CD4-positive, alpha-beta memory T cell (primary cell): ENCODE measurements around the gene ZNF134. TPM values are rescaled to one million over a fixed set of nuclear protein-coding genes. Genes with fewer than 3 reads are reported as not detected.

ENCODE experiments used
- CTCF ChIA-PET: fragments of 350-600 bp; sonication (Branson Sonifier 250); formaldehyde crosslinking; loops from one replicate; lab custom pipeline; 2021; ENCODE audit warnings: inconsistent platforms; ENCODE audit not compliant: partially characterized antibody; lab: Charles Lee
- POLR2A ChIA-PET: fragments of 350-600 bp; sonication (Branson Sonifier 250); formaldehyde crosslinking; loops from one replicate; lab custom pipeline; 2021; ENCODE audit not compliant: partially characterized antibody; lab: Charles Lee
- DNase-seq, 5 donors: peaks; one replicate each; pipeline versions ENCODE4 v3.0.0 to v3.0.0-alpha.2; 2020 to 2022; ENCODE audit warnings: mixed read lengths in 1 of 5
- H3K27ac ChIP-seq: one replicate; pipeline ENCODE4 v1.7.0; 2013; ENCODE audit warnings: low read depth, low read length
- H3K27me3 ChIP-seq: 2 replicates; pipeline ENCODE4 v1.7.0; 2013; ENCODE audit warnings: mild to moderate bottlenecking, low read length, moderate library complexity; ENCODE audit not compliant: insufficient read depth
- H3K36me3 ChIP-seq: 2 replicates; pipeline ENCODE4 v1.7.0; 2013; ENCODE audit warnings: mild to moderate bottlenecking, low read length, moderate library complexity; ENCODE audit not compliant: insufficient read depth
- H3K4me1 ChIP-seq: 2 replicates; pipeline ENCODE4 v1.7.0; 2013; ENCODE audit warnings: mild to moderate bottlenecking, low read length, moderate library complexity; ENCODE audit not compliant: insufficient read depth
- H3K4me3 ChIP-seq, 2 donors: one replicate each; pipeline ENCODE4 v1.7.0; 2013; ENCODE audit warnings: low read length in 2 of 2, mild to moderate bottlenecking in 1 of 2
- H3K9me3 ChIP-seq, 2 donors: one replicate each; pipeline ENCODE4 v1.7.0; 2013; ENCODE audit warnings: low read length in 2 of 2, control low read depth in 1 of 2; ENCODE audit not compliant: control insufficient read depth in 1 of 2
- H3K27ac Mint-ChIP-seq, 7 donors: one replicate each; pipeline ENCODE4 v1.8.0; 2020 to 2021; ENCODE audit warnings: mixed read lengths in 7 of 7, mild to moderate bottlenecking in 6 of 7, inconsistent platforms in 3 of 7, moderate library complexity in 3 of 7
- H3K27me3 Mint-ChIP-seq, 2 donors: one replicate each; pipeline ENCODE4 v1.8.0; 2020 to 2021; ENCODE audit warnings: mixed read lengths in 2 of 2
- H3K36me3 Mint-ChIP-seq, 2 donors: one replicate each; pipeline ENCODE4 v1.8.0; 2020 to 2021; ENCODE audit warnings: mixed read lengths in 2 of 2, inconsistent platforms in 1 of 2, mild to moderate bottlenecking in 1 of 2
- H3K4me1 Mint-ChIP-seq, 4 donors: one replicate each; pipeline ENCODE4 v1.8.0; 2020 to 2021; ENCODE audit warnings: mixed read lengths in 4 of 4, mild to moderate bottlenecking in 1 of 4
- H3K4me3 Mint-ChIP-seq, 8 donors: one replicate each; pipeline ENCODE4 v1.8.0; 2020 to 2021; ENCODE audit warnings: mixed read lengths in 8 of 8, mild to moderate bottlenecking in 7 of 8, moderate library complexity in 6 of 8, inconsistent platforms in 3 of 8
- H3K9me3 Mint-ChIP-seq, 8 donors: one replicate each; pipeline ENCODE4 v1.8.0; 2020 to 2021; ENCODE audit warnings: mixed read lengths in 8 of 8, mild to moderate bottlenecking in 5 of 8, inconsistent platforms in 3 of 8, moderate library complexity in 1 of 8
- intact Hi-C: fragments of 100-400 bp; cut with micrococcal nuclease; formaldehyde crosslinking; loops from one replicate; pipeline ENCODE4 v1.15.1; 2023
- polyA plus RNA-seq, 2 donors: library from polyadenylated mRNA; unstranded; fragments of 300-500 nt; fragmentation: Illumina TruSeq; gene quantifications; one replicate each; pipeline ENCODE4 v1.2.3, GENCODE V29; 2021
- total RNA-seq, 2 experiments: library from RNA; stranded (reverse); gene quantifications; one replicate each; pipeline ENCODE4 v1.2.3, GENCODE V29; 2021

The ZNF134 gene
- 10 to 100 TPM; 32.1 to 32.3 TPM for total RNA-seq
- polyA plus RNA-seq, result 10 to 100 TPM in 1 of 2 donors, 1 to 10 TPM in 1; 8.9 to 12.7 TPM

DNA sequence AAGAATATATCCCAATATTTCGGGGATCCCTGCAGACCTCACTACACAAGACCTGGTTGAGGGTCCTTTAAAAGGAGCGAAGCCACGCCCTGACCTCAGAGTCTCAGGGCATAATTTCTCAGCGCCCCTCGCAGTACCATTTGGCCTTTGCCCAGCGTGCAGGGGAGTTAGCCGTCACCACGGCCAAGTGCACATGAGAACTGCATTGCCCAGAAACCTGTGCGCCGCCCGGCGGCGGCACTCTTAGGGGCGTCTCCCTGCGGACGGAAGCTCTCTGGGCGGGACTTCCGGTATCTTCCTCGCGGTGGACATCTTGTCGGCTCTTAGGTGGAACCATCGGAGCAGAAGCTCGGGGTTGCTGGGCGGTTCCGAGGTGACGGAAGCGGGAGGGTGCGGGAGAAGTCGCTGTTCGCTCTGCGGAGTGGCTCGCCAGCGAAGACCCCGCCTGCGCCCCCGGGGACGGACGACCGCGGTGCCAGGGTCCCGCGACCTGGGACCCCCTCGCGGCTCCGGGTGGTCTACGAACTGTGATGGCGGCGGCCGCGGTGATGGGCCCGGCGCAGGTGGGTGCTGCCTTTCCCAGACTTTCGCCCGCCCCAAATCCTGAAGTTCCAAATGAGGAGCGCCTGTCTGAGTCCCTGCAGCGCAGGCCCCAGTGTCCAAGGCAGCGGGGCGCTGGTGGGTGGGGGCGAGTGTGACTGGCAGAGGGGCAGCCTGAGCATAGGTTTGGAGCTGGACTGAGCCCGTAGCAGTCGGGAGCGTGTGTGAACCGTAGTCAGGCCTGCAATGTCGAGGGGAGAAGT lies at the start of gene ZNF134:
TSS of gene ZNF134 (plus strand) at position 302 of the 803 bp plus-strand sequence. CDS start 5,227 bp downstream, outside the sequence.
- peak within 1 kb of the TSS; percentile 57 to 90 (median 88) for H3K27ac Mint-ChIP-seq
- no peaks in the 10 kb centered on the region for H3K27me3 ChIP-seq
- H3K9me3 Mint-ChIP-seq, result peaks cover 10 to 75% (median 68%) of the 10 kb centered on the region in 8 donors
- peaks cover 48 to 62% of the 10 kb centered on the region in 2 donors for H3K36me3 Mint-ChIP-seq
- H3K27me3 Mint-ChIP-seq, result no peaks in the 10 kb centered on the region
- CTCF ChIA-PET, result interaction anchor here (1.1 kb wide), 1 partner anchor 113 kb away, joined by 3 read pairs; the partner anchor contains the start of gene ZNF671
- intact Hi-C loops, result loop anchor here (1.0 to 2.0 kb wide), 6 partner anchors 15 to 388 kb away; partner anchors contain the start of genes ZNF17, ZNF211, ZNF416 and ZNF530
- peak within 1 kb of the TSS; percentile 78 to 92 for H3K4me3 ChIP-seq
- H3K36me3 ChIP-seq, result peaks cover 37% of the 10 kb centered on the region
- H3K27ac ChIP-seq, result peak within 1 kb of the TSS; percentile 58
- H3K4me3 Mint-ChIP-seq, result peak within 1 kb of the TSS; percentile 89 to 94 (median 92)
- peaks cover 17 to 42% (median 32%) of the 10 kb centered on the region in 4 donors for H3K4me1 Mint-ChIP-seq
- POLR2A ChIA-PET, result interaction anchor here (0.7 to 1.9 kb wide), 12 partner anchors 13 to 569 kb away, joined by 3 to 16 read pairs (median 4); partner anchors contain the start of genes ZIK1, ZNF211, ZNF274 and ZNF416
- peaks cover 18% of the 10 kb centered on the region for H3K4me1 ChIP-seq
- DNase-seq, result peak; percentile 86 to 88 (median 87)
- H3K9me3 ChIP-seq, result peaks cover 12 to 46% of the 10 kb centered on the region in 2 donors

- H3K4me3 Mint-ChIP-seq, result no peak overlapping the region
- intact Hi-C loops, result loop anchor here (10.0 kb wide), 1 partner anchor 462 kb away; no protein-coding TSS in a partner anchor
- no peaks in the 10 kb centered on the region for H3K4me1 Mint-ChIP-seq
- Histone ChIP-seq H3K4me3 (no peak overlapping the region), H3K4me1 (no peaks in the 10 kb centered on the region), H3K36me3 (no peaks in the 10 kb centered on the region), H3K27ac (no peak overlapping the region), H3K9me3 (peaks cover 11 to 60% of the 10 kb centered on the region in 2 donors), H3K27me3 (no peaks in the 10 kb centered on the region)
- no peaks in the 10 kb centered on the region for H3K27me3 Mint-ChIP-seq
- peaks cover 15 to 35% of the 10 kb centered on the region in 2 donors for H3K36me3 Mint-ChIP-seq
- H3K27ac Mint-ChIP-seq, result no peak overlapping the region
- CTCF ChIA-PET, result no interaction called here
- peaks cover 0 to 96% (median 90%) of the 10 kb centered on the region in 8 donors for H3K9me3 Mint-ChIP-seq
- no peak for DNase-seq
- POLR2A ChIA-PET, result no interaction called here
These were observed 47.4 kb upstream of the ZNF134 start for GRCh38 chr19:57566396-57567265.

DNA sequence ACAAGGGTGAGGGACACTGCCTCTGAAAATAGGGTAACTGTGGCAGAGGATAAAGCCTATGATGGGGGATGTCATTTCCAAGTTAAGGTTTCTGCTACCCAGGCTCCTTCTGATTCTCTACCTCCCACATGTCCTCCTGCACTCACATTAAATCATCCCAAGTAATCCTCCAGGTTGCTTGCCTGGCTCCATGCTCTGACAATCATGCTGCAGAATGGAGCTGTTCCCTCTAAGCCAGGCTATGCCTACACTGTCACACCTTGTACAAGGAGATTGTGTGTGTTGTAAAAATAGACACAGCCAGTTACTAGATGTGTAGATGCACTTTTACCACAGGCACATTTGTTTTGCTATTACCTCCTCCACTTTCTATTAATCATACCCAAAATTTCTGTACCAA lies 43.3 kb upstream of the ZNF134 start:
- Histone ChIP-seq H3K27ac (no peak overlapping the region), H3K9me3 (peaks cover 5 to 91% of the 10 kb centered on the region in 2 donors), H3K4me3 (no peak overlapping the region), H3K4me1 (no peaks in the 10 kb centered on the region), H3K27me3 (no peaks in the 10 kb centered on the region), H3K36me3 (peaks cover 31% of the 10 kb centered on the region)
- H3K36me3 Mint-ChIP-seq, result peaks cover 42 to 63% of the 10 kb centered on the region in 2 donors
- H3K9me3 Mint-ChIP-seq, result peaks cover 0 to 97% (median 92%) of the 10 kb centered on the region in 8 donors
- no peak overlapping the region for H3K4me3 Mint-ChIP-seq
- no peaks in the 10 kb centered on the region for H3K4me1 Mint-ChIP-seq
- no peaks in the 10 kb centered on the region for H3K27me3 Mint-ChIP-seq
- ChIA-PET POLR2A (no interaction called here), CTCF (no interaction called here)
- intact Hi-C loops, result no loop called here
- no peak overlapping the region for H3K27ac Mint-ChIP-seq
- no peak for DNase-seq

DNA sequence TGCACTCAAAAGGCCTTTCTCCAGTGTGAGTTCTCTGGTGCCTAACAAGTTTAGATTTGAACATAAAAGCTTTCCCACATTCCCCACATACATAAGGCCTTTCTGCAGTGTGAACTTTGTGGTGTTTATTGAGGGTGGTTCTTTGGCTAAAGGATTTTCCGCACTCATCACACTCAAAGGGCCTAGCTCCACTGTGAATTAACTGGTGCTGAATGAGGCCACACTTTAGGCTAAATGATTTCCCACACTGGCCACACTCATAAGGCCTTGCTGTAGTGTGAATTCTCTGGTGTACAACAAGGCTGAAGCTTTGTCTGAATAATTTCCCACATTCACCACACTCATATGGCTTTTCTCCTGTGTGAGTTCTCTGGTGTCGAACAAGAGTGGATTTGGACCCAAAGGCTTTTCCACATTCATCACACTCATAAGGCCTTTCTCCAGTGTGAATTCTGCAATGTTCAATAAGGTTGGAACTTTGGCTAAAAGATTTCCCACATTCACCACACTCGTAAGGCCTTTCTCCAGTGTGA lies 41.6 kb upstream of the ZNF134 start:
- peaks cover 2% of the 10 kb centered on the region for H3K4me1 ChIP-seq
- intact Hi-C loops, result no loop called here
- Mint-ChIP-seq H3K4me3 (no peak overlapping the region), H3K27ac (no peak overlapping the region), H3K9me3 (peaks cover 7 to 94% (median 92%) of the 10 kb centered on the region in 8 donors), H3K36me3 (peaks cover 56 to 73% of the 10 kb centered on the region in 2 donors), H3K27me3 (no peaks in the 10 kb centered on the region), H3K4me1 (peaks cover 4 to 11% (median 8%) of the 10 kb centered on the region in 4 donors)
- no peaks in the 10 kb centered on the region for H3K27me3 ChIP-seq
- H3K36me3 ChIP-seq, result peaks cover 39% of the 10 kb centered on the region
- CTCF ChIA-PET, result no interaction called here
- no peak for DNase-seq
- H3K27ac ChIP-seq, result no peak overlapping the region
- H3K4me3 ChIP-seq, result no peak overlapping the region
- H3K9me3 ChIP-seq, result peaks cover 2 to 84% of the 10 kb centered on the region in 2 donors
- POLR2A ChIA-PET, result no interaction called here

DNA sequence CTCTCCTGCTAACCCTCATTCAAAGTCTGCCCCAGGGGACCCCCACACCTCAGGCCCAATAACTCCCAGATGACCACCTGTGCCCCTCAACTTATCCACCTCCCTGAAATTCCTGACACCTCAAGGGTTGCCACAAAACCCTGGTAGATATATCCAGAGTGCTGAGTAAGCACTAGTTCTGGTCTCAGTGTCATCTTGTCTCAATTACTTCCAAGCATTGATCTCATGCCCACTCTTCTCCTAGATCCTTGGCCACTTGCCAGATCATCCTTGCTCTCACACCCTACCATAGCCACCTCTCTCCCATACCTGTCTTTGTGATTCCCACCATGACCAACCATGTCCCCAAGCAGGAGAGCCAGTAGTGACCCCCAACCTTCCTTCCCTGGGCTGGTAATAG lies 37.4 kb upstream of the ZNF134 start:
- H3K36me3 Mint-ChIP-seq, result peaks cover 65 to 66% of the 10 kb centered on the region in 2 donors
- no peaks in the 10 kb centered on the region for H3K27me3 Mint-ChIP-seq
- H3K4me3 Mint-ChIP-seq, result peak overlapping the region in 6 of 8 donors; percentile 29 to 67 (median 57)
- H3K4me1 ChIP-seq, result peaks cover 17% of the 10 kb centered on the region
- CTCF ChIA-PET, result no interaction called here
- no peak for DNase-seq
- H3K9me3 Mint-ChIP-seq, result peaks cover 7 to 78% (median 71%) of the 10 kb centered on the region in 8 donors
- H3K27me3 ChIP-seq, result no peaks in the 10 kb centered on the region
- H3K4me3 ChIP-seq, result no peak overlapping the region
- peaks cover 0 to 50% of the 10 kb centered on the region in 2 donors for H3K9me3 ChIP-seq
- no peak overlapping the region for H3K27ac ChIP-seq
- H3K36me3 ChIP-seq, result peaks cover 39% of the 10 kb centered on the region
- POLR2A ChIA-PET, result interaction anchor here (0.6 to 1.0 kb wide), 2 partner anchors 170 to 405 kb away, joined by 3 read pairs; partner anchors contain the start of gene ZNF776
- H3K27ac Mint-ChIP-seq, result peak overlapping the region in 2 of 7 donors; percentile 37 to 47
- peaks cover 17 to 34% (median 19%) of the 10 kb centered on the region in 4 donors for H3K4me1 Mint-ChIP-seq
- intact Hi-C loops, result no loop called here

DNA sequence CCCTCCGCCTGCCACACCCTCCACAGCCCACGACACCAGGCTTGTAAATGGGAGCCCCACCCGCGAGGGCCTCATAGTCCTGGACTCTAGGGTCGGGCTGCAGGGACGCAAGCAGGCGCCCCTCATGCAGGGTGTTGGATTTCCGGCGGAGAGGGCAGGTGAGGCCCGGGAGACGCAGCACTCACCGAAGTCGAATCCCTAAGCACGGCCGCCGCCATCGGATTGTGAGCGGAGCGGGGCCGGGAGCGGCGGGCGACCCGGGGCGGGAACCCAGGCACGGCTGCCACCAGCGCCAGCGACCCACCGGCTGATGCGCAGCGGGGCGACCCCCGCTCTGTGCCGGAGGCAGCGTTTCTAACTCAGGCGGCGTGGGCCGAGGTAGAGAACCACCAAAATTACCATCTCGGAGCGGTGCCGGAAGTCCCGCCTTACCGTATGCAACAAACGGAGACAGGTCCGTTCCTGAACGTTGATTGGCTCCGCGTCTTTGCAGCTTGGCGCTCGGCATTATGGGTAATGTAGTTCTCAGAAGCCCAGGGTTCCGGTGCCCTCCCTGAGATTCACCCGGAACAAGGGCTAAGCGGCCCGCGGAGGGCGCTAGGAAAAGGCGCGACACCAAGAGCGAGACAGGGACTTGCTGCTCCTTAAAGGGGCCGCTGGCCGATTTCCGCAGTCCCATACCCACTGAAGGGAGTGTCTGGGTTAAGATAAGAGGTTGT lies 35.4 kb upstream of the ZNF134 start, which contains the start of gene ZNF416:
TSS of gene ZNF416 (minus strand) at position 425 of the 719 bp plus-strand sequence. CDS start at position 218, 207 bp downstream.
- peaks cover 7 to 65% (median 60%) of the 10 kb centered on the region in 8 donors for H3K9me3 Mint-ChIP-seq
- peaks cover 17 to 36% (median 20%) of the 10 kb centered on the region in 4 donors for H3K4me1 Mint-ChIP-seq
- ChIA-PET POLR2A (interaction anchor here (0.6 to 1.3 kb wide), 10 partner anchors 12 to 604 kb away, joined by 3 to 7 read pairs (median 4); partner anchors contain the start of genes ZNF134, ZNF274, ZNF329 and ZNF548), CTCF (no interaction called here)
- H3K27me3 Mint-ChIP-seq, result no peaks in the 10 kb centered on the region
- peaks cover 27% of the 10 kb centered on the region for H3K36me3 ChIP-seq
- no peaks in the 10 kb centered on the region for H3K27me3 ChIP-seq
- peak within 1 kb of the TSS; percentile 68 for H3K27ac ChIP-seq
- H3K36me3 Mint-ChIP-seq, result peaks cover 49% of the 10 kb centered on the region in 2 donors
- peaks cover 24% of the 10 kb centered on the region for H3K4me1 ChIP-seq
- peak within 1 kb of the TSS; percentile 78 to 92 (median 86) for H3K27ac Mint-ChIP-seq
- DNase-seq, result peak; percentile 94 to 98 (median 97)
- H3K4me3 ChIP-seq, result peak within 1 kb of the TSS; percentile 53 to 73
- H3K4me3 Mint-ChIP-seq, result peak within 1 kb of the TSS; percentile 84 to 88 (median 88)
- intact Hi-C loops, result loop anchor here (1.0 to 2.0 kb wide), 11 partner anchors 19 to 576 kb away; partner anchors contain the start of genes TRAPPC2B, ZNF134, ZNF211 and ZNF417
- peaks cover 0 to 30% of the 10 kb centered on the region in 2 donors for H3K9me3 ChIP-seq
